GM10266 (cell line): ENCODE data around the gene OSER1.

Source experiments
- DNase-seq: peaks from one replicate; pipeline ENCODE4 v3.0.0; 2012; ENCODE audit errors: extremely low spot score
- TF ChIP-seq, protein P1 (sequence below): IDR thresholded peaks from 2 replicates; pipeline ENCODE4 v1.5.1; 2012; ENCODE audit warnings: mild to moderate bottlenecking, low read depth; ENCODE audit not compliant: control insufficient read depth, insufficient read depth; ENCODE audit errors: missing control alignments

OSER1 gene

DNA sequence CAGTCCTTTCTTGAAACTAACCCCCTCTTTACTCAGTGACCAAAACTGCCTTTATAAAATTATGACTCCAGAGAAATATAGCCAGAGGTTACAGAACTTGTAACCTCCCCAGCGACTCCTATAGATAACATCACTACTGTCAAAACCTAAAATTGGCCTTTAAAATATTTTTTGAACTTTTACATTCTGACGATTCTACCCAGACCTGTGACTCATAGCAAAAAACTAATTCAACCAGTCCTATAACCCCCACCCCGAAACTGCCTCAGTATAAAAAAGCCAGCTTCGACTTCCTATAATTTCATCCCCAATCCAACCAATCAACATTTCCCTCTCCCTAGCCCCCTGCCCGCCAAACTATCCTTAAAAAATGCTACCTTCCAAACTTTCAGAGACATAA lies 37.5 kb downstream of the OSER1 start:
- TF ChIP-seq, protein P1, sequence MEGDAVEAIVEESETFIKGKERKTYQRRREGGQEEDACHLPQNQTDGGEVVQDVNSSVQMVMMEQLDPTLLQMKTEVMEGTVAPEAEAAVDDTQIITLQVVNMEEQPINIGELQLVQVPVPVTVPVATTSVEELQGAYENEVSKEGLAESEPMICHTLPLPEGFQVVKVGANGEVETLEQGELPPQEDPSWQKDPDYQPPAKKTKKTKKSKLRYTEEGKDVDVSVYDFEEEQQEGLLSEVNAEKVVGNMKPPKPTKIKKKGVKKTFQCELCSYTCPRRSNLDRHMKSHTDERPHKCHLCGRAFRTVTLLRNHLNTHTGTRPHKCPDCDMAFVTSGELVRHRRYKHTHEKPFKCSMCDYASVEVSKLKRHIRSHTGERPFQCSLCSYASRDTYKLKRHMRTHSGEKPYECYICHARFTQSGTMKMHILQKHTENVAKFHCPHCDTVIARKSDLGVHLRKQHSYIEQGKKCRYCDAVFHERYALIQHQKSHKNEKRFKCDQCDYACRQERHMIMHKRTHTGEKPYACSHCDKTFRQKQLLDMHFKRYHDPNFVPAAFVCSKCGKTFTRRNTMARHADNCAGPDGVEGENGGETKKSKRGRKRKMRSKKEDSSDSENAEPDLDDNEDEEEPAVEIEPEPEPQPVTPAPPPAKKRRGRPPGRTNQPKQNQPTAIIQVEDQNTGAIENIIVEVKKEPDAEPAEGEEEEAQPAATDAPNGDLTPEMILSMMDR: no peak
- no peak for DNase-seq

DNA sequence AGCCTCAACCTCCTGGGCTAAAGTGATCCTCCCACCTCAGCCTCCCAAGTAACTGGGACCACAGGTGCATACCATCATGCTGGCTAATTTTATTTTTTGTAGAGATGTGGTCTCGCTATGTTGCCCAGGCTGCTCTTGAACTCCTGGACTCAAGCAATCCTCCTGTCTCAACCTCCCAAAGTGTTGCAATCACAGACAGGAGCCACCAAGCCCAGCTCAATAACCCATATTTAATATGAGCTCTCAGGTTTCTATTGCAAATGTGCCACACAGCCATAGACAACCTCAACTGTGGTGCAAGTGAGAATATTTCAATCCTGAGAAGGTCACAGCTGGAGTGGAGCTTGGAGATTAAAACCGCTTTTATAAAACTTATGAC lies 38.0 kb downstream of the OSER1 start:
- TF ChIP-seq, protein P1: no peak
- DNase-seq: no peak

DNA sequence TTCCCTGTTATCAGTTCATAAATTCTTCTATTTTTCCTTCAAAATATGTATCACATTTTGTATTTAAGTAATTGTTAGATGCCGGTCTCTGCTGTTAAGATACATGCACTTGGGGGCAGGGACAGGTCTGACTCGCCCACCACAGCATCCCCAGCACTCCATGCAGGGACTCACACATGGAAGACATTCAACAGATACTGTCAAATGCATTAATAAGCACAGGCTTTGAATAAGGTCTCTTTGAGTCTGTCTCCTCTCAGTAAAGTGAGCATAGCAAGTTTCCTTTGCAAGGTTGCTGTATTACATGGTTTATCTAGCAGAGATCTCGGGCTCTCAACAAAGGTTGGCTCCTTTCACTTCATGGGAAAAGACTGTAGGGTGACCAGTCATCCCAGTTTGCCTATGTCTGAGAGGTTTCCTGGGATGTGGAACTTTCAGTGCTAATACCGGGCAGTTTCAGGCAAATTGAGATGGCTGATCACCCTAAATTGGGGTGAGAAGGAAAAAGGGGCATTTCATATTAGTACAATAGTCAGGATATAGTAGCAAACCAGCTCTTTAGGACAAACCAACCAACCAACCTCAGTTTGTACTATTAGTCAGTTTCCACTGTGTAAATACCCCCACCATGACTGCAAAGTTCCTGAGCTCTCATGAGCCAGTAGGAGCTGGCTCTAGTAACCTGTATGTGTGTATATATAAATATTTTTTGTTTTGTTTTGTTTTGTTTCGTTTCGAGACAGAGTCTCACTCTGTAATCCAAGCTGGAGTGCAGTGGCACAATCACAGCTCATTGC lies 38.6 kb downstream of the OSER1 start:
- TF ChIP-seq, protein P1: no peak
- DNase-seq: no peak

DNA sequence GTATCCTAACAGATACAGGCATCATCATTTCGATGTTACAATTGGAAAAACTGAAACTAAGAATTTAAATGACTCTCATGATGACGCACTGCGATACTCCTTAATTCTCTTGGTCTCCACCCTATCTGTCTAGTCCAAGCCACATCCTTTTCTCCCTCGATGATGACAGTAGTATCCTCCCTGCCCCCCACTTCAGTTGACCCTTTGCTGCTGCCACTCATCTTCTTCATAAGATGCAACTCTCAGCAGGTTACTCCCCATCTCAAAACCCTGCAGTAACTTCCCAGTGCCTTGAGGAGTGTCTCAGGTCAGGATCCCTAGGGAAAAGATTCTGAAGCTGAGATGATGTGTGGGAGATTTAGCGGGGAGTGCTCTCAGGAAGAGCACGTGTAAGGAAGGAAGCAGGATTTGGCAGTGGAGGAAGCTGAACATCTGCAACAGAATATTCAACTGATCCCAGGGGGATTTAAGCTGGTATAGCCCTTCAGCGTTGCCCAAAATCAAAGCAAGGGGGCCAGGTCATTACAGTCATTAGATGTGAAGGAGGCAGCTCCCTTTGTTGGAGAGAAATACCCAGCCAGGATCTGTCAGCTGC lies 39.7 kb downstream of the OSER1 start:
- TF ChIP-seq, protein P1: no peak
- no peak for DNase-seq

DNA sequence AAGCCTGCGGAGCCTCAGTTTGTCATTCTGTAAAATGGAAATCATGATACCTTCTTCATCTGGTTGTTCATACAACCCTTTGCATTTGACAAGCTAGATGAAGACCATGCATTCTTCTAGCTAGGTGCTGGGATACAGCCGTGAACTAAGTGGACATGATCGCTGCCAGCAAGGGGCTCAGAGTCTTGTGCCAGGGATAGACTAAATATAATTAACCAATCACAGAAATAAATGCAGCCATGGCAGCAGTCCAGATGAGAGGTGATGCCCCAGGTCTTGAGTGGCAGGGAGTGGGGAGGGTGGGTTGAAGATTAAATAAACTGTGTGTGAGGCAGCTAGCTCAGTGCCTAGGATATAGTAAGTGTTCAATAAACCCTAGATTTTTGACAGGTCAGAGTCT lies 42.8 kb downstream of the OSER1 start:
- TF ChIP-seq, protein P1: no peak
- no peak for DNase-seq

DNA sequence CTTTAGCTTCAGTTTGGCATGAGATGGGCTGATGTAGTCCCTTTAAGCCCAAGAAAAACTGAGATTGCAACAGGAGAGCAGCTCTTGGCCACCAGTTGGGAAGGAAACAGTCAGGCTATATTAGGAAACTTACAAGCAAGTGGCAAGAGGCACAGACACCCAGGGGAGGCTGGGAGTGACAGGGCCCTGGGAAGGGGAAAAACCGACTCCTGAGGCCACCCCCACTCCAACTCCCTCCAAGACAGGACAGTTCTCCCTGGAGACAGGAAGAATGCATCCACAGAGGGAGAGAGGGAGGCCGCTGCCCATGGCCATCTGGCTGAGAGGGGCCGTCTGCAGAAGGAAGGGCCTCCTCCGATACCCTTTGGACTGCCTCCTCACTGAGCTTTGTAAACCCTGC lies 44.1 kb downstream of the OSER1 start:
- DNase-seq: no peak
- TF ChIP-seq, protein P1: no peak

DNA sequence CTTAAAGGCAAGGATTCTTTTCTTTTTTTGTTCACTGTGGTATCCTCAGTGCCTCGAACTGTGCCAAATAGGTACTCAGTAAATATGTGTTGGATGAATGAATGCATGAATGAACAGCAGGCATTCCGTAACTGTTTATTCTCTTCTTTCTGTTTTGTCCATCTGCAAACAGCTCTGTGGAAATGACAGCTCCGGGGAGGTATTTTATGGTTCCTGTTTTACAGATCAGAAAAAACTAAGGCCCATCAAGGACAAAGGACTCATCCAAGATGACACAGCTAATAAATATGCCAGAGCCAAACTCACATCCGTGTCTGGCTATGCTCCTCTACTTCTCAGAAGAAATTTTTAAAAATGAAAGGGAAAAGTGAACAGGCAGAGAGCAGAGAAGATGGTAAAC lies 44.6 kb downstream of the OSER1 start:
- no peak for DNase-seq
- TF ChIP-seq, protein P1: no peak
